Activated CD4-positive, alpha-beta T cell treated with anti-CD3 and anti-CD28 coated beads, Interleukin-2, amount 50 U/mL, for 1 hour (primary cell): ENCODE data around the gene MLST8.
"Not testable (repeated sequence)": the region's sequence is repeated elsewhere in the genome, so short reads cannot be mapped to it uniquely, and the experiment has no call there.

Source experiments
- DNase-seq: peaks from one replicate; pipeline ENCODE4 v3.0.0-alpha.2; 2020

The MLST8 gene

DNA sequence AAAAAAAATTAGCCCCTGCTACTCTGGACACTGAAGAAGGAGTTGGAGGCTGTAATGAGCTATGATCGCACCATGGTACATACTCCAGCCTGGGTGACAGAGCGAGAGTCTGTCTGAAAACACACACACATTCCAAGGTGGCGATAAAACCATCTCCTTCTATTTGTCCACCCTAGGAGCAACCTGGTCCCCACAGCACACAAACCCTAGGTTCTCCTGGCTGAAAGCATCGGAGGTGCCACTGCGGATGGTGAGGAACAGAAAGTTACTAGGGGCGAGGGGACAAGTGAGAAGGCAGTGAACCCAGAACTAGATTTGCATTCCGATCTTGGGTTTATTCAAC, 47.5 kb downstream of the MLST8 start:
- no peak for DNase-seq

- no peak for DNase-seq
These were observed 48.0 kb downstream of the MLST8 start for GRCh38 chr16:2253293-2253692.

GRCh38 chr16:2256531-2257140, 51.4 kb downstream of the MLST8 start:
- no peak for DNase-seq

DNA sequence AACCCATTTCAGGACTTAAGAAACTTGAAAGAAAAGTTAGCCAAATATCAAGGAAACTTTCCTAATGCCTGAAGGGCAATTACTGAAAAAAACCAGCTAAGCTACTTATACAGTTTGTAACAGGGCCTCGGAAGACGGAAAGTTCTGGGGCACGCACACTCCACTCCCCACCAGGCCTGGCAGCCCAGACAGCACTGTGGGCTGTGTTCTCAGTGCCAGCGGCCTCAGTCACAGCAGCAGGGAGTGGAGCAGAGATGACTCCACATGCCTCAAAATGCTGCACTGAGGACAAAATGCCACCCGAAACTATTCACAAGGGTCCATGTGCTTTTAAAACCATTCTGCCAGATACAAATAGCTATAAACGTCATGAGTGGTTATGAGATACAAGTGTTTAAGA, 52.5 kb downstream of the MLST8 start:
- no peak for DNase-seq

- not testable (repeated sequence) for DNase-seq
These were observed 53.3 kb downstream of the MLST8 start for GRCh38 chr16:2258530-2258929.
